Measurements from ENCODE around the gene PRR36. TPM values are rescaled to one million over a fixed set of nuclear protein-coding genes. Genes with fewer than 3 reads are reported as not detected.

The PRR36 gene
- total RNA-seq, 1 donor from 2014 or later, result 0.07 TPM

GRCh38 chr19:7915250-7916102, 41.3 kb upstream of the PRR36 start:
- Histone ChIP-seq H2AFZ (replicated peaks) (no peak overlapping the region), H3K4me3 (peak overlapping the region; percentile 59), H3K27ac (no peak overlapping the region), H4K20me1 (ENCODE audit: low read depth) (peaks cover 27% of the 10 kb centered on the region), H3K4me1 (peaks cover 11% of the 10 kb centered on the region), H3K79me2 (ENCODE audit: low read depth) (no peaks in the 10 kb centered on the region), H3K36me3 (no peaks in the 10 kb centered on the region), H3K4me2 (peak overlapping the region; percentile 99), H3K9ac (no peak overlapping the region), H3F3A (ENCODE audit: low read depth) (peaks cover 33% of the 10 kb centered on the region), H3K27me3 (peaks cover 64% of the 10 kb centered on the region), H3K9me3 (ENCODE audit: low read depth) (no peaks in the 10 kb centered on the region)
- Mint-ChIP-seq H3K4me3 (peak overlapping the region; percentile 76), H3K27ac (no peak overlapping the region), H3K9me3 (no peaks in the 10 kb centered on the region), H3K4me1 (peaks cover 18% of the 10 kb centered on the region), H3K27me3 (ENCODE audit: insufficient read depth, low read depth) (peaks cover 40% of the 10 kb centered on the region), H3K36me3 (peaks cover 12% of the 10 kb centered on the region)
- TF ChIP-seq EZH2 (IDR thresholded peaks at IDR 0.05), result no peak
- no peak for TF ChIP-seq EZH2phosphoT487 (IDR thresholded peaks at IDR 0.05)
- TF ChIP-seq CTCF (IDR thresholded peaks at IDR 0.05), result no peak
- no peak for DNase-seq (ENCODE audit: low spot score)

- Mint-ChIP-seq H3K36me3 (peaks cover 12% of the 10 kb centered on the region), H3K9me3 (no peaks in the 10 kb centered on the region), H3K4me1 (peaks cover 12% of the 10 kb centered on the region), H3K4me3 (peak within 1 kb of the TSS; percentile 76), H3K27ac (no peak within 1 kb of the TSS), H3K27me3 (ENCODE audit: insufficient read depth, low read depth) (peaks cover 34% of the 10 kb centered on the region)
- H3K4me1 ChIP-seq, result peaks cover 8% of the 10 kb centered on the region
- peaks cover 25% of the 10 kb centered on the region for H3F3A ChIP-seq (ENCODE audit: low read depth)
- no peak within 1 kb of the TSS for H3K4me3 ChIP-seq
- TF ChIP-seq EZH2 (IDR thresholded peaks at IDR 0.05), result no peak
- no peak for TF ChIP-seq EZH2phosphoT487 (IDR thresholded peaks at IDR 0.05)
- TF ChIP-seq CTCF (IDR thresholded peaks at IDR 0.05), result no peak
- H3K79me2 ChIP-seq (ENCODE audit: low read depth), result no peaks in the 10 kb centered on the region
- no peak for DNase-seq (ENCODE audit: low spot score)
- H4K20me1 ChIP-seq (ENCODE audit: low read depth), result peaks cover 27% of the 10 kb centered on the region
- no peaks in the 10 kb centered on the region for H3K9me3 ChIP-seq (ENCODE audit: low read depth)
- H3K27ac ChIP-seq, result no peak within 1 kb of the TSS
- no peak within 1 kb of the TSS for H2AFZ ChIP-seq (replicated peaks)
- no peak within 1 kb of the TSS for H3K4me2 ChIP-seq
- H3K27me3 ChIP-seq, result peaks cover 62% of the 10 kb centered on the region
- H3K9ac ChIP-seq, result no peak within 1 kb of the TSS
- no peaks in the 10 kb centered on the region for H3K36me3 ChIP-seq
Observed at GRCh38 chr19:7914598-7915045, 40.4 kb upstream of the PRR36 start, which contains the start of gene TGFBR3L. TSS of gene TGFBR3L (plus strand) at chr19:7914830.

DNA sequence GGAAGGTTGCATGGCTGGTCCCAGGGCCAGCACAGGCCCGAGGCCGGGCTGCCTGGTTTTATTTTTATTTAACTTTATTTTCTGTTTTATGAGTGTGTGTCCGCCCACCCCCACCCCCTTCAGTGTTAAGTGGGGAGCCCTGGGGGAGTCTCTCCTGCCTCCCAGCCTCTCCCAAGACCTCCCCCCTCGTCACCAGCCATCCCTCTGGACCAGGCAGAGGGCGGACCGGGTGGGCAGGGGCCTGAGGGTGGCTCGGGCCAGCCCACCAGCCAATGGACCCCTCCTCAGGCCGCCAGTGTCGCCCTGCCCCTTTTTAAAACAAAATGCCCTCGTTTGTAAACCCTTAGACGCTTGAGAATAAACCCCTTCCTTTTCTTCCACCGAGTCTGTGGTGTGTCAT, 39.9 kb upstream of the PRR36 start:
- no peak overlapping the region for H3K4me2 ChIP-seq
- Mint-ChIP-seq H3K4me3 (no peak overlapping the region), H3K36me3 (peaks cover 12% of the 10 kb centered on the region), H3K27me3 (ENCODE audit: insufficient read depth, low read depth) (peaks cover 32% of the 10 kb centered on the region), H3K27ac (no peak overlapping the region), H3K9me3 (no peaks in the 10 kb centered on the region), H3K4me1 (peaks cover 11% of the 10 kb centered on the region)
- no peak for DNase-seq (ENCODE audit: low spot score)
- H3K4me3 ChIP-seq, result no peak overlapping the region
- H3K9me3 ChIP-seq (ENCODE audit: low read depth), result no peaks in the 10 kb centered on the region
- TF ChIP-seq EZH2 (IDR thresholded peaks at IDR 0.05), result no peak
- TF ChIP-seq CTCF (IDR thresholded peaks at IDR 0.05), result no peak
- TF ChIP-seq EZH2phosphoT487 (IDR thresholded peaks at IDR 0.05), result no peak
- H3K9ac ChIP-seq, result no peak overlapping the region
- peaks cover 20% of the 10 kb centered on the region for H3F3A ChIP-seq (ENCODE audit: low read depth)
- H3K36me3 ChIP-seq, result no peaks in the 10 kb centered on the region
- no peak overlapping the region for H2AFZ ChIP-seq (replicated peaks)
- H3K27ac ChIP-seq, result no peak overlapping the region
- peaks cover 29% of the 10 kb centered on the region for H4K20me1 ChIP-seq (ENCODE audit: low read depth)
- H3K79me2 ChIP-seq (ENCODE audit: low read depth), result no peaks in the 10 kb centered on the region
- peaks cover 57% of the 10 kb centered on the region for H3K27me3 ChIP-seq
- peaks cover 7% of the 10 kb centered on the region for H3K4me1 ChIP-seq

Measured in neural progenitor cell (in vitro differentiated cells).